AG08395 (cell line): Measurements from ENCODE around the gene LPP.

Experiments used
- DNase-seq: peaks from one replicate; pipeline ENCODE4 v3.0.0; 2012; ENCODE audit warnings: mixed read lengths, low spot score

Gene LPP

DNA sequence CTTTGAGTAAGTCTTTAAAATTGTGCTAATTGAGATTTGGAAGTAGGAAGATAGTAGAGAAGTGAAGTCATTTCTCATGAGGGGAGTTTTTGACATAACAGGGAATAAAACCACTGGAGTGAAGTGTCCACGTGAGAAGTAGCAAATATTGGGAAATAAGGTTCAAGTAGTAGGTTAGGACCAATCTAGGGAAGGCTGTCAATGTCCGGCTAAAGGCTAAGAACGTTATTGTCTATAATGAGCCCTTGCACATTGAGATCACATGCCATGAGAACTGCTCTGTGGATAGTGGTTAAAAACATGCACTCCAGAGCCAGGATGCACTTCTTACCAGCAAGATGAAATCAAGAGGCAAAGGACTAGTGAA is 557.9 kb downstream of the LPP start:
- no peak for DNase-seq

GRCh38 chr3:188712248-188712924 is 558.4 kb downstream of the LPP start:
- DNase-seq: peak; percentile 48

GRCh38 chr3:188712991-188713390 is 559.0 kb downstream of the LPP start:
- no peak for DNase-seq

DNA sequence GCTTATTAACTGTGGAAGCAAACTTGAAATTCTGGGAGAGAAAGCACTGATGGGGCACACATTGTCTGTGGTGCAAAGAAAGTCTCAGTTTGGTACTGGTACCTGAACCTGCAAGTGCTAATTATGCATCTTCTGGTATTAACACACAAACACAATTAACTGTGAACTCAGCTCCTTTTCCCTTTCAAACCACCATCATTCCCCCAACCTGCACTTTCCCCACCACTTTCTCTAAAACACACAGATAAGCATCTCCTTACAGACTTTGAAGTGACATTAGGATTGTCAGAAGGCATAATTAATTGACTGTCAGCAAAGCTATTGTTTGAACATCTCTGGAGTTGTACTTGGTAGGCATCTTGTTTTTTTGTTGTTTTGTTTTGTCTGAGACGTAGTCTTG is 565.6 kb downstream of the LPP start:
- DNase-seq: no peak

GRCh38 chr3:188720215-188720614 is 566.3 kb downstream of the LPP start:
- DNase-seq: no peak

GRCh38 chr3:188720636-188721035 is 566.7 kb downstream of the LPP start:
- DNase-seq: peak; percentile 61

DNA sequence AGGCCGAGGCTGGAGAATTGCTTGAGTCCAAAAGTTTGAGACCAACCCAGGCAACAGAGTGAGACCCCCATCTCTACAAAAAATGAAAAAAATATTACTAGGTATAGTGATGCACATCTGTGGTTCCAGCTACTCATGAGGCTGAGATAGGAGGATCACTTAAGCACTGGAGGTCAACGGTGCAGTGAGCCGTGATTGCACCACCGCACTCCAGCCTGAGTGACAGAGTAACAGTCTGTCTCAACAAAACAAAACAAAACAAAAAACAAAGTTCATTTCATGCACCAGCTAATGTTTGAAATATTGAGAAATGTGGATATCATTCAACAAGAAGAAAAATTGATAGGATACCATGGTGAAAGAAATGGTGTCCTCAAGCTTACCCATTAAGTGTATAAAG is 567.4 kb downstream of the LPP start:
- no peak for DNase-seq

DNA sequence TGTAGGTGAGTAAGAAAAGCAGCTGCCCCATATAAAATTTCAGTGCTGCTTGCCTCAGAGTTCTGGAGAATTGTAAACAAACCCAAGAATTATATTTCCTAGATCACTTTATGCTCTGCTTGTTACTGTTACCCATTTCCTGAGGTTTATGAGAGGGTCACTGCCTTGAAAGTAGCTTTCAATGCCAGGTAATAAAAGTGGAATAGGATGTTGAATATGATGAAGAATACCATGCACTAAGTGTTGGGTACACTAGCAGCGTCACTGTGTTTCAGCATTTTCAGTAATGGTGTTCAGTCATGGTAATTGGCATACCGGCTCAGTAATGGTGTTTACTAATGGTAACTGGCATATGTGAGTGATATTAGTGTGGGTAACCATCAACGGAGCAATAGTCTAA is 568.0 kb downstream of the LPP start:
- DNase-seq: no peak

DNA sequence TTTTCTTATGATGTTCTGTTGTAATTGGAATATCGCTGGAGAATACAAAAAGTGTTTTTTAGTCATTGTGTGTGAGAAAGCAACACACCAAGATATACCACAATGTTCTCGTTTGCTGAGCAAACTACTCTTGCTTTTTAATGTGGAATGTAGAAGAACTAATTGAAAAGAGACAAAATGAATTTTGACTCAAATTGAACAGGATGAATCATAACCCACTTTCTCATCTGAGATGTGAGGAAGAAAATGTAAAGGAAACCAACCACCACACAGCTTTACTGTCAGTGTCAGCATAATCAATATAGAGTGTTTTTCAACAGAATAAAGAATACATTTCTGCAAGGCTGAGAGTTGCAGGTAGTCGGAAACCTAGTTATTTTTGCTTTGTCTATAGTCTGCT is 569.0 kb downstream of the LPP start:
- no peak for DNase-seq

DNA sequence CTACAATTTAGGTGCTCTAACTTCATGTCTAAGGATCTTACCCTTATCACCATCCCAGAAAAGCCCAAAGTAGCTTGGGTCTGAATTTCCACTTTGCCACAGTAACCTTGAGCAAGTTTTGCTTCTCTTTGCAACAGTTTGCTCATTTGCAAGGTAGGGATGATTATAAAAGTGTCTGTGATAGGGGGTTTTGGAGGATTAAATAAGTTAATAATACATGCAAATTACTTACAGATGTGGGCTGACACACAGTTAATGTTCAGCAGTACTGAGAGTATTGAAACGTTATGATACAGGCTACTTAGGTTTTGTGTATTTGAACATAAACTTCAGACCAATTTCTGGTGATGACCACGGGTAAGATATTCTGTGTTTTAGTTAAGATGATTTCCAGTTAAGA is 573.1 kb downstream of the LPP start:
- DNase-seq: no peak

GRCh38 chr3:188728371-188728896 is 574.5 kb downstream of the LPP start:
- DNase-seq: no peak

GRCh38 chr3:188729422-188729821 is 575.5 kb downstream of the LPP start:
- DNase-seq: no peak

- no peak for DNase-seq
Measured at GRCh38 chr3:188734395-188734794, 580.4 kb downstream of the LPP start.

- no peak for DNase-seq
Measured at GRCh38 chr3:188739511-188739910, 585.6 kb downstream of the LPP start.

DNA sequence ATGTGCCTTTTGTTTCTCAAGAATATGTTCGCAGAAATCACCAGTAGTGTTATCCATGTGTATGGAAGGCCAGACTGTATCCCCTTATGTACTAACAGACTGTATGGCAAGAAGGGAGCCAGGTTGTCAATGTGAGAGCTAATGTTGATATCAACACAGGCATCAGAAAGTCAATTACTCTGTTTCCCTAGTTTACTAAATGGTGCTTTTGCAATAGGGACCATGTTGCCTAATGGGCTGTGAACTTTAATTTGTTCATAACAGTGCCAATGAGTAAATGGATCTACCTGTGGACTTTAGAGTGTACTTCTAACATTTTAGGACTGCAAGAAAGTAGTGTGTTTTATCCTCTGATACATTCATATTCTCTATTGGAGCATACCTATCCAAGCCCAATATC is 586.1 kb downstream of the LPP start:
- no peak for DNase-seq

GRCh38 chr3:188742755-188743550 is 589.0 kb downstream of the LPP start:
- DNase-seq: no peak

DNA sequence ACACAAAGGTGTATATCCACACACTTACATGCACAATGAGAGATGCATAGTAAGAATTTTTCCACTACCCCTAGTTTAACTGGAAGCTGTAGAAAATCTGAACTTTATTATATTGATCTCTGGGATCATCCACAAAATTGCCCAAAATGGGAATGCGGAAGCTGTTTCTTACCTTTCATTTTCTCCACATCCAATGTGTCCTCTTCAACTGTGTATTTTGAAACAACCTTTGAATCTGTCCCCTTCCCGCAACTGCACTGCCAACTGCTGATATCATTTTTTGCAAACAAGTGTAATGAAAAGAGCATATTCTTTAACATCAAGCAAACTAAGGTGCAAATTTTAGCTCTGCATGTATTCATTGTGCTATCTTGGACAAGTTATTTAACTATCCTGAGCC is 590.2 kb downstream of the LPP start:
- no peak for DNase-seq

- no peak for DNase-seq
Measured at GRCh38 chr3:188745031-188745430, 591.1 kb downstream of the LPP start.

GRCh38 chr3:188746291-188746783 is 592.4 kb downstream of the LPP start:
- no peak for DNase-seq

DNA sequence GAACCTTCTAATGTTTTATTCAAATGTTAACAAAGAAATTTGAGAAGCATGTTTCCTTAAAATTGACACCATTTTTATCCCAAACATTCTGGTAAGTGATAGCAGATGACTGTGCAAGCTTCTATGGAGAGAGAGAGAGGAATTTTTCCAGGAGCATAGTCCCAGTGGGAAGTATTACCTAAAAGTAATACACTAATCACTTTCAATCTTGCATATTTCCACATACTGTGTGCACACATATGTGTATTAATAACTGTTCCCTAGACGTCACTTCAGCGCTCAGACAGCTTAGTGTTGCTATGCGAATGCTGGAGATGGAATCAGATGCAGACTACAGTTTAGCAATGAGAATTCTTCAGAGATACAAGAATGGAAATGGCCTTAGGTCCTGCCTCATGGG is 593.5 kb downstream of the LPP start:
- no peak for DNase-seq

DNA sequence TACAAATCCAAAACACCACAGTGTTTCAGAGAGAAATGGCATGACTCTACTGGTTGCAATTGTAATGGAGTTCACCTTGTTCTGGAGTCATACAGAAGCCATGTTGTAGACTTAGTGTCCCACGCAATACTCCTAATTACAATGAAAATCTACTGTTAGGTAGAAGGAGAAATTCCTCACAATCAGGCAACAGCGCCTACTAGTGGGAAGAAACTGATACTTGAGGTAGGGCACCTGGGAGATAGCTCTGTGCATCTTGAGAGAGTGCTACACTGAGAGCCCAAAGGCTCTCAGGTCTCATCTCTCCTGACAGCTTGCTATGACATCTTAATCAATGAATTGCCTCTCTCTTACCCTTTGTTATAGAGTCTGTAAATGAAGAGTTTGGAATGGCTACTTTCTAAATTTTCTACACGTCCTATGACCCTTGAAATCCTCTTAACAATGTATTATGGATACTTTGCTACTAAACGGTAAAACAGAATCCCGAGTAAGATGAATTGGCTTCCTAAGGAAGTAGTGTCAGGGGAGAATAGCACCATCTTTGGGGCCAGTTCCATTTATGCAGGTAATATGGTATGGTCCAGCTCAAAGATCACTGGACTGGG is 595.2 kb downstream of the LPP start:
- DNase-seq: no peak

- no peak for DNase-seq
Measured at GRCh38 chr3:188749830-188750229, 595.9 kb downstream of the LPP start.

- no peak for DNase-seq
Measured at GRCh38 chr3:188750617-188751016, 596.7 kb downstream of the LPP start.
